Measurements from ENCODE around the gene UFD1. TPM values are rescaled to one million over a fixed set of nuclear protein-coding genes. Genes with fewer than 3 reads are reported as not detected.

The UFD1 gene
- total RNA-seq, 1 donor from 2014 or later: 55.4 TPM

DNA sequence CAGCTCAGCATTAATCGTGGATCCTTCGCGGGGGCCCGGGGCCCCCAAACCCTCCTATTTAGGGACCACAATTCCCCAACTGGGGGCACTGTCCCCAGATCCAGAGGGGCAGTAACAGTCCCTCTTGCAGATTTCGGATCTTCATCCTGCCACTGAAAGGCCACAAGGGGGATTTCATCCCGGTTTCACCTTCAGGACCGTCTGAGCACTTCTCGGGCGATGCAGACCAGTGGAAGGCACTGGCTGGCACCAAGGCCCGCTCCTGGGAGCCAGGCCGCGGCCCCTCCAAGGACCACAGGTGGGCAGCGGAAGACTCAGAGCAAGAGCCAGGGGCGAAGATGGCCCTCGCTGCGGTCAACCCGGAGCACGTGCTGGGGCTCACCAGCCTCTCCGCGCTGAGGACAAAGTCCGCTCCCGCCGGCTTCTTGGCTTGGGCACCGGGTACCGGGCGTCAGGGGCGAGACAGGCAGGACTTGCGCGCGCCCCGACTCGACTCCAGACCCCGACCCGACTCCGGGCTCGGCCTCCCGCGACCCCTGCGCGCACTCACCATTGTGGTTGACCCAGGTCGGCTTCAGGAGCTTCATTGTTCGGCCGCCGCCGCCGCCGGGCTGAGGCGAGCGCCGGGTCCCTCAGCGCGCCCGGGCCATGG, 48.0 kb downstream of the UFD1 start:
- DNase-seq (ENCODE audit: low spot score): no peak

DNA sequence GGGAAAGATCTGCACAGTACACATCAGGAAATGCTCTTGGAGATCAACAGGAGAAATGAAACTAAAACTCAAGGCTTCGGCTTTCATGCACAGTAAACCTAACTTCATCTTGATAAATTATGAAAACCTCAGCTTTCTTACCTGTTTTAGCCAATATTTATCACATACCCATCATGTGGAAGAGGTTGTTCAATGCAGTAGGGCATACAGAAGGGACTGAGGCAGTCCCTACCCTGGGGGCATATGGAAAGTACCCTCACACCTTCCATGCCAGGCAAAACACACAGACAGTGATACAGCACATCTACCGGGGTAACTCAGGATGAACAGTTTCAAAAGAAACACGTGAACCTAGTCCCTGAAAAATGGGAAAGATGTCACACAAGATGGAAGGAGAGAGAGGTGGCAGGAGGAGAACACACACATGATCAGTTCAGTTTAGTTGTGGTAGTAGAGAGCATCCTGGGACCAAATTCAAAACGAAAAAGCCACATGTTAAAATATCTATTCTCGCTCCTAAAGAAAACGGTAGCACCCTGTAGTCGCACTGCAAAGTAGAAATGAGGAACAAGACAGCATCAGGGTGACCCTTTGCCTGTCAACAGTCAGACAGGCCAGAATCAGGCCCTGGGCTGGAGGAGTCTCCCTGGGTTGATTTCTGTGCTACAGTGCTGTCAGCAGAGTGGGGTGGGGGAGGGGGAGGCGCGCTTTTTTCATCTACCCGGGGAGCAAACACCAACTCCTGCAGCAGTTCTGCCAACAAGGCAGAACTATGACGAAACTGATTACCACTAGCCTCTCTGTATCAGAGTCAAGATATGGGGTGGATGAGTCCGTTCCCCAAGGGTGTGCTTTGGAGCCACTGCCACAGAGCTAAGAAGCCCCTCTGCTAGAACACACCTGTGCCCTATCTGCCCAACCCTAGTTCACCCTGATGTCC, 48.8 kb downstream of the UFD1 start:
- DNase-seq (ENCODE audit: low spot score): no peak

DNA sequence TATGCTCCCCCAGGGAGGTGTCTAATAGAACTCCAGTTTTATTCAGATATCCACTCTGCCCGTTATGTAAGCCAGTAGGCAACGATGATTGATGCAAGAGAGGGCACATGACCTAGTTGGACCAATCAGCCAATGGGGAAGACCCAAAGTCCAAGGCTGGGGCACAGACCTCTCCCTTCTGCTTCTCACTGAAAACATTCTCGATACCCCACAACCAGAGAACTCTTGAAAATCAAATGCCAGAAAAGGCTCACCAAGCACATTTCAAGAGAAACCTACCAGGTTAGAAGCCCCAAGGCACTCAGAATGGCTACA, 54.9 kb downstream of the UFD1 start:
- DNase-seq (ENCODE audit: low spot score): no peak

DNA sequence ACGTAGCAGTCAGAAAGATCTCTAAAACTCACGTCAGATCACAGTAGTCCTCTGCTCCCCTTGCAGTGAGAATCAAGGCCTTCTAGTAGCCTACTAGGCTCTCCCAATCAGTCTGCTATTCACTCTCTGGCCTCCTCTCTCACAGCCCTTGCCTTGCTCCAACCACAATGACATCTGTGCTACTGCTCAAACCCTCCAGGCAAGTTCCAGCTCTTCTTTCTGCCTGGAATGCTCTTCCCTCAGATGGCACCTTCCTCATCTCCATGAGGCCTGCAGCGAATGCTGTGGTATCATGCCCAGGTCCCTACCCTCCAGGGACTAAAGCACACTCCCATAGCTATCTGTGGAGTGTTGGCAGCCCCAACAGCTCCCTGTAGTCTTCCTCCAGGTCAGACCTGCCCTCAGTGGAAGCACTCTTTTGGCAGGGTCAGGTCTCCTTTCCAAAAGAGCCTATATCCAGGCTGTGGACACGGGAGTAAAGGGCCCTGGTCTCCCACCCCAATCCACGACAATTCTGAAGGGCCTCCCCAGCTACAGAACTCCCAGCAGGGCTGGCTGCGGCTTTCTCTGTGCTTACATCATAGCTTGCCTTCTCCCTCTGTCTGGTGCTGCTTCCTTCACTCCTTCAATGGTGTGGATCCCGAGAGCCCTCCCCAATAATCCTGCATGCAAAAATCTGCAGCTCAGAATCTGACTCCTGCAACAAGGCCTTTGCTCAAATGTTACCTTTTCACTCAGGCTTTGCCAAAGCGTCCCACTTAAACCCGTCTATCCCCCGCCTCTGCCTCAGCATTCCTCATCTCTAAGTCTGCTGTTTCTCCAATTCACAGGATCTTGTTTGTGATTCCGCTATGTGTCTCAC, 56.3 kb downstream of the UFD1 start:
- no peak for DNase-seq (ENCODE audit: low spot score)

DNA sequence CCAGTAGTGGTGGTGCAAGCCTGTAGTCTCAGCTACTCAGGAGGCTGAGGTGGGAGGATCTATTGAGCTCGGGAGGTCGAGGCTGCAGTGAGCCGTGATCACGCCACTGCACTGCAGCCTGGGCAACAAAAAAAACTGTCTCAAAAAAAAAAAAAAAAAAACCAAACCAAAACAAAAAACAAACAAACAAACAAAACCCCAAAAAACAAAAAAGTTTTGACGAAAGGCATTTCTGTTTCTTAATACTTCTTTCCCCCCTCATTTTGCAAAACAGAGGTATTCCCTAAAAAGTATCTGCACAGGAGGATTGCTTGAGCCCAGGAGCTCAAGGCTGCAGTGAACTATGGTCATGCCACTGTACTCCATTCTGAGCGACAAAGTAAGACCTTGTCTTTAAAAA, 58.7 kb downstream of the UFD1 start:
- no peak for DNase-seq (ENCODE audit: low spot score)

DNA sequence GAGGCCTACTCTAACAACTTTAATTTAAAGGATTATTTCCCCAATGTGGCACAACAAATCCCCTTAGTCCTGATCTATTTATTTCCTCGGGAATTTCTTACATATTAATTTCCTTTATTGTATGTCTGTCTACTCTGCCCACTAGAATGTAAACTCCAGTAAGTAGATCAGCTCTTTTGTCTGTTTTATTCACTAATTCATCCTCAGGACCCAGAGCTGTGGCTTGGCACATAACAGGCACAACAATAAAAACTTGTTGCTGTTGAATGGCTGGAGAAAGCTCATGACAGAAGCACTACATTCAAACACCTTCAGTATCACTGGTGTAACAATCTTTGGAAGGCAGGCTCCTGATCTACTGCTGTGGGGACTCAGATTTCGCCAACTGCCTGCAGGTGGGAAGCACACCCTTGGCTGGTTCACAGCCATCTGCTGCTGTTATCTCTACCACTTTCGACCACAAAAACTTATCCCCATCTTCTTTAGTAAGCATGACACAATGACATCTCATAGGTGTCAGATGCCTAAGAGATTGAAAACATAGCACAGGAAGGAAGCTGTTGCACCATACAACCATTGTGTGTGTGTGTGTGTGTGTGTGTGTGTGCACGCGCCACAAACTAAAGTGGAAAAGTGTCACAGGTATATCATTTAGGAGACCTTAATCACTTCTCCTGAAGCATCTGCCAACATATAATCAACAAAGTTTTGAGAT, 59.4 kb downstream of the UFD1 start:
- no peak for DNase-seq (ENCODE audit: low spot score)

DNA sequence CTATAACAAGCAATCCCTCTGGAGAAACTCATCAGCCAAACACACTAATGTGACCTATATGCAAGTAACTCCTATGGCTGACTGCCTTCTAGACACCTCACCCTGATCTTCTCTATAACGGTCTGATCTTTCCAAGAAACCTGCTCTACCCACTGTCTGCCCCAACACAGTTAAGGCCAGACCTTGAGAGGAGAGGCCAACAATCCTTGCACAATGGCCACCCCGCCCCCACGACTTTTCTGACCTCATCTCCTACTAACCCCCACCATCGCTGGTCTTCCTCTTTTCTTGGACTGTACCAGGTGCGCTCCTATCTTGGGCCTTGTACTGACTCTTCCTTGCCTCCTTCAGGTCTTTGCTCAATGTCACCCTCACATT, 59.9 kb downstream of the UFD1 start:
- no peak for DNase-seq (ENCODE audit: low spot score)

DNA sequence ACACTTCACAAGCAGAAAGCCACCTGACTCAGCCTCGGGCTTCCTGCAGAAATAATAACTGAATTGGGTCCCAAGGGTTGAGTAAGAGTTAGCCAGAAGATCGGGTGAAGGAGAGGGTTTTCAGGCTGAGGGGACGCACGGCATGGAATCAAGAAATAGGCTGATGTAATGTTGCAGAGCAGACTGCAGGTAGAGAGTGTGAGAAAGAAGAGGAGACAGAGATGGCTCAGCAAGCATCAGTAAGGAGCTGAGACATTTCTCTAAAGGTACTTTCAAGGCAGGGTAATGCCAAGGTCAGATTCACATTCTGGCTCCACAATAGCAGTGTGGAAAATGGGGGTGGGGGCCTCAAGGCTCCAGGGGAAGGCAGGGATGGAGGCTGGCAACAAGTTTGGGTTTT, 66.1 kb downstream of the UFD1 start:
- no peak for DNase-seq (ENCODE audit: low spot score)

DNA sequence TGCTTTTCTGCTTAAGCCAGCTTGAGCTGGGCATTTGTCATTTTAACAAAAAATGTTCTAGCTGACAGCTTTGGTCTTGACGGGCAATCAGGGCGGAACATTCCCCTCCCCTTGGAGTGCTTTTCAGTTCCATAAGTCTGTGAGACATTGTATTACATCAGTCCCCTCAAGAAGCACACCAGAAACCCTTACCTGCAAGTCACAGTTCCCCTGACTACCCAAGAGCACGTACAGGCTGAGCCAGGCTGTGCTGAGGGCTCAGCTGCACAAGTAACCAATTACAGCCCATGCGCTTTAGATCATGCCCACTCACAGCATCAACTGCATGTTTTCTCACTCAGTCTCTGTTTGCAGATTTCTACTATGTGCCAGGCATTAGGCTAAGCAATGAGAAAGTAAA, 66.5 kb downstream of the UFD1 start:
- no peak for DNase-seq (ENCODE audit: low spot score)

DNA sequence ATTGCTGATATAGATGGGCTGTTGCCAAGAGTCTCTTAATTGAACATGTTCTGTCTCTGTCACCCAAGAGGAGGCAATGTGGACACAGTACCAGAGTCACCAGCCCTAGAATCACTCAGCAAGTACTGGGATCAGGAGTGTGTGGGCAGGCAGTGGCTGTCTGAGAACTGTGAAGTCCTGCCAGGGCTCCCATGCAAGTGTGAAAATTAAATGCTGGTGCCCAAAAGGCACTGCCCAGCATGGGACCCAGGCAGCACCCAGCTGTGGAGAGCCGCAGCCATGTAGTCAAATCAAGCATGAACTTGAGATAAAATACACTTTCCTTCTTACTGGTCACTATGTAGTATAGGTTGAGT, 67.3 kb downstream of the UFD1 start:
- no peak for DNase-seq (ENCODE audit: low spot score)

DNA sequence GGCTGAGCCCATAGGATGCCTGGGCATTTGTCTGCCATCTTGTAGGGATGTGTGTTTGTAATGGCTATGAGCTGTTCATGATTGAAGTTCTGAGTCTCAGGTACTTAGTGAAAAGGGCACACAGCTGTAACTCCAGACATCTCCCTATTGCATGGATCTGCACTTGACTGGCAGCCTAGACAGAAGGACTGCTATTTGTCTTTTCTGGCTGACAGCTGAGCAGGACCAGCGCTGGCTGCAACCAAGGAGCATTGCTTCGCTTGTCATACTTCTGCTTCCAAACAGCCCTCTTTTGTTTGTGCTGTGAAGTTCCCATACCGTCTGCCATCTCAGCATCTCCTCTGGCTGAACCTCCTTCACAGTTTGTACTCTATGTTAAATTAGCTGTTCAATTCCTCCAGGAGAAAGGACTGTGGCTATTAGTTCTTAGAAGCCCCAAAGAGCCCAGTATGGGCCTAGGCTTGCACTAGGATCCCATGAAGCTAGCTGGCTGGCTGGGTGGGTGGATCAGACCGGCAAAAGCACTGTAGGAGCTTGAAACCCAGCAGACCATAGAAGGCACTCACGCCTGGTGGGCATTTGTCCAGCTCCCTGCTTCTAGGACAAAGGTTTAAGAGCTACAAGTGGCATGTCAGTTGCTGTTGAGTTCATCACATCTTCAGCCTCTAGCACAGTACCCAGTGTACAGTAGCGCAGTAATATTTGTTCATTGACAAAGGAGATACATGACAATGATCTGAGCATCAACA, 67.9 kb downstream of the UFD1 start:
- no peak for DNase-seq (ENCODE audit: low spot score)

DNA sequence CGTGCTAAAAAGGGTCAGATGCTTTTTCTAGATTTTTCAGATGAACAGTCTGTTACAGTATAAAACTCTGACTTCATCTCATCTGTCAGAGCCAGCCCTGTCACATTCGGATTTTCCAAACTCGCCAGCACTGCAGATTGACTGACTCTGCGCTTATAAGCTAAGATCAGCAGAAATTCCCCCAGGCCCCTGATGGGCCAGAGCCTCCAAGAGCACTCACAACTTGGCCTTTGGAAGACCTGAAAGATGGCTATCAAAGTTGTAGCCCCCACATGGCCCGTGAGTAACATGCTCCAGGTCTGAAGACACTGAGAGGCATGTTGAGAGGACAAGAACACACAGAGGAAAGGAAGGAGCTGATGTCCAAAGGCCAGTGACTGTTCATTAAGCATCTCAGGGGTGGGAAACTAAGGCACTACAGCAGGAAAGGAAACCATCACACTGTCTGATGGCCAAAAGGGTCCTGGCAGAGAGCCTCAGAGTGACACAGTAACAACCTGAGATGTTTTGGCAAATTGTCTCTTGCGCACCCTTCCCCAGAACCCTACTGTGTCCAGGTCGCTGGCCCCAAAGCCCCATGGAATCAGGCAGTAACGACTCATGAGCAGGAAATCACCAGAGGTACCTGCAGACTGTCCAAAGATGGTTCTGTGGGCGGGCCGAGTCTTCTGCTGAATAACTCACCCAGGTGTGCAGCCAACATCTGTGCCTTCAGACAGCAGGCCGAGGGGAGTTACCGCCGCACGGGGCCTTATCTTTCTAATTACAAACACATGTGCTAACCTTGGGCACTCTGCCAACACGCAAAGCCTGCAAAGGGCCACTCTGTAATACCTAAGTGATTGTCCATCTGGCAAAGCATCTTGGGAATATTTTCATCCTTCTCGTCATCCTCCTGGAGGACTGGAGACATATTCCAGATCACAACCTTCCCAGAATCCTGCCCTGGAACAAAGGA, 71.1 kb downstream of the UFD1 start:
- no peak for DNase-seq (ENCODE audit: low spot score)

DNA sequence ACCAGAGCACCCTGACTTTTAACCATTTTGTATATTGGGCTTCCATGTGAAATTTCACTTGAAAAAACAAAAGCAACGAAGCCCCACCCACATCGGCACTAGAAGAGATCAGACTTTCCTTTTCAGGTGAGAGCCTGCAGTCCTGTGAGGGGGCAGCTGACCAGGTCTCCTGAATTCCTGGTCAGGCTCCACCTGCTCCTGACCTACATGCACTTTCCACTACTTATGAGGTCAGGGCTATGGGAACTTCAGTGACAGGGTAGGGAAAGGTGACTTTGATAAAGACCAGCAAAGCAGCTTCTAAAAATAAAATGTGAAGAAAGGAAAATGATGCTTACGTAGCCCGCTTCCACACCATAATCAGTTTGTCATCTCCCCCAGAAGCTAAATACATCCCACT, 72.1 kb downstream of the UFD1 start:
- no peak for DNase-seq (ENCODE audit: low spot score)

DNA sequence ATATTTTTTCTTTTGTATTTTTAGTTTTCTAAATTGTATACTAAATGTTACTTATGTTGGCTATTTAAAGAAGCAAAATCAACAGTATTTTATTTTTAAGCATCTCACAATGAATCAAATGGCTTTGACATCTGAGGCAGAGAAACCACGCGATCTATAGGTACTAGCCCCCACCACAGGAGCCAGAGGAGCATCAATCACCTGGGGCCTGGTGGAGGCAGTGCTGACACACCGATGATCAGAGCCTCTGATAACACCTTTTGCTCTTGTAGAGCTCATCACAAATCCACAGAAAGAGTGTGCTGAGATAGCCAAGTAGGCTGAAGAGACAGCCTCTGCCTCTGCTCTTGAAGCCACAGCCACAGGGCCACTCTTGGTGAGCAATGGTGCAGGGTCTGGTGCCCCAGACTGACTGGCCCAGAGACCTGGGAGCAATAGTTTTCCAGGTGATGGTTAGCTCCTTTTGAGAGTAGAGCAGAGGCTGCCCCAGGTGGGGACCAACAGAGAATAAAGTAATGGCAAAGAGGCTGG, 72.6 kb downstream of the UFD1 start:
- DNase-seq (ENCODE audit: low spot score): no peak

DNA sequence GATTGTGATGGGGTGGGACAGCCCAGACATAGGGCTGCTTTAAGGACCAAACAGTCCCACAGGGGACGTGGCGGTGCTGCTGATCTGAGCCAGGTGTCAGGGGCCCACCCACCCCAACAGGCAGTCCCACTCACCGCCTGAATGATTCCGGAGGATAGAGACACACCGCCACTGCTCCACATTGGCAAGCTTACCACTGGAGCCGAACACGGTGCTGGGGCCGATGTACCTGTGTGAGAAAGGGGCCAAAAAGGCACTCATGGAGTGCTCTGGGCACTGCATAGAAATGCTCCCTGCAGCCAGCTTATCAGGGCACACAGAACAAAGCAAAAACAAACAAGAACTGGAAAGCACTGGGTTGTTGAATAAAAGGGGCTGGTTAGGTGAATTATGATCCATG, 73.3 kb downstream of the UFD1 start:
- no peak for DNase-seq (ENCODE audit: low spot score)

DNA sequence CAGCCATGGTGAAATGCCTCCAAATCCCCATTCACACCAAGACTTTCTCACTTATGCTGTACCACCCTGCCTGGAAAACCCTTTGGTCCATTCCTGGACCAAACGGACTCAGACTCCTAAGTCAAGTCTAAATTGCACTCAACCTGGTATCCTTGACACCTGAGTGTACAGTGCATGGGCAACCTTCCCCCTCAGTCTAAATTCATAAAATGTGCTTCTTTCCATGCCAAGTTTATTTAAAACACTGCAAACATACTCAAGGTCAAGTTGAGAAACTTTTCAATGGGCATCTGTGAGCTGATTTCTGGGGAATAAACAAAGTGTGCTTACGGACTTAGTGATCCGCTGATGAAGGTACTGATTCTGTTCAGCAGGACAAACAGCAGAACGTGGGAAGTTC, 73.9 kb downstream of the UFD1 start:
- no peak for DNase-seq (ENCODE audit: low spot score)

DNA sequence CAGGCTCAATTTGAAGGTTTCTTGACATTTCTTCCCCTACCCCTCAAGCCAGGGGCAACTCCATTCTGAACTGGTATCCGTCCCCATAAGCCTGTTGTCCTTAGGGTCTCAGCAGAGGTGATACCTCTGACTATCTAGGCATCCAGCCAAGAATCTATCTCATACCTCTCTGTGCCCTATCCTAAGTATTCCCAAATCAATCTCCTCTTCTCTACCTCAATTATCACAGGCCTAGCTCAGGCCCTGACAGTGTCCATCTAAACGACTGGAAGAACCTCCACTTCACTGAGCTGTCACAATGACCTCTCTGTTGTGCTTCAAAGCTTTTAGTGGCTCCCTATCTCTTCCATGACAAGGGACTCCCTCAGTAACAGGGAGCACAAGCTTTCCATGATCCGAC, 74.3 kb downstream of the UFD1 start:
- DNase-seq (ENCODE audit: low spot score): no peak

DNA sequence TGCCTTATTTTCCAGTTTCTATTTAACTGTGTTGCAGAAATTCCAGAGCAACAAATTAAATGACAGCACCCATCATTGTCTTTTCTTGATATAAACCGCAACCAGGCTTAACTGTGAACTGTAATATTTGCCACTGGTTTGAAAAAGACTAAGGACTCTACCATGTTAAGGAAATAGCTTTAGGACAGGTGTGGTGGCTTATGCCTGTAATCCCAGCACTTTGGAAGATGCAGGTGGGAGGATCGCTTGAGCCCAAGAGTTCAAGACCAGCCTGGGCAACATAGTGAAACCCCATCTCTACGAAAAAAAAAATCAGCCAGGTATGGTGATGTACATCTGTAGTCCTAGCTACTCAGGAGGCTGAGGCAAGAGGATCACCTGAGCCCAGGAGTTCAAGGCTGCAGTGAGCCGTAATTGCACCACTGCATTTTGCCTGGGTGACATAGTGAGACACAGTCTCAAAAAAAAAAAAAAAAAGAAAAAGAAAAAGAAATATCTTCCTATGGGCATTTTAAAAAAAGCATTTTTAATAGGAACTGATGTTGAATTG, 76.3 kb downstream of the UFD1 start:
- DNase-seq (ENCODE audit: low spot score): no peak

DNA sequence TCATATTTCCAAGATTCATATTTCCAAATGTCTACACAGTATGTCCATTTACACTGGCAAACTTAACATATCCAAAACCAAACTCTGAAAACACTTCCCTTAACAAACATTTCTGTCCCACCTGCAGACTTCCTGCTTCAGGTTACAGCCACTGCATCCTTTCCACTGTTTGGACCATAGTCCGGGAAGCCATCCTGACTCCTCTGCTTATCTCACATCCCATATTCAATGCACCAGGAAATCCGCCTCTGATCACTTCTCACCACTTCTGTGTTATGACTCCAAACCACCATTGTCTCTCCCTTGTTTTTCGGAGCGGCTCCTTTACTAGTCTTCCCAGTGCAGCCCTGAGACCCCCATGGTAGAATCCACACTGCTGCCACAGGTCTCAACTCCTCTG, 77.5 kb downstream of the UFD1 start:
- no peak for DNase-seq (ENCODE audit: low spot score)
